Measurements from ENCODE around the gene NDE1. TPM values are rescaled to one million over a fixed set of nuclear protein-coding genes. Genes with fewer than 3 reads are reported as not detected.

NDE1 gene
- total and polyA plus RNA-seq, 12 donors, result 3.1 to 21.6 (median 14.7) TPM

- Histone ChIP-seq H3K36me3 (replicated peaks in 1 of 2) (peaks cover 0 to 86% of the 10 kb centered on the region in 2 donors), H3K27me3 (no peaks in the 10 kb centered on the region), H3K4me3 (no peak overlapping the region), H3K27ac (no peak overlapping the region), H3K4me1 (replicated peaks in 1 of 2) (peaks cover 0 to 4% of the 10 kb centered on the region in 2 donors), H3K9me3 (replicated peaks in 1 of 3) (no peaks in the 10 kb centered on the region)
- intact Hi-C loops (cut with DNase I), result no loop called here
- WGBS, 4 donors, result 85 to 93% (median 89%) methylated on average over 8 of the region's 8 CpGs
- DNase-seq, result no peak
- TF ChIP-seq POLR2A (IDR thresholded peaks at IDR 0.05) (no peak), CTCF (IDR thresholded peaks at IDR 0.05) (no peak)
Observed at GRCh38 chr16:15621889-15622288, 28.2 kb upstream of the NDE1 start.

GRCh38 chr16:15631730-15632409 is 18.2 kb upstream of the NDE1 start:
- intact Hi-C loops (cut with DNase I), result no loop called here
- Histone ChIP-seq H3K4me3 (no peak overlapping the region), H3K27me3 (no peaks in the 10 kb centered on the region), H3K36me3 (replicated peaks in 1 of 2) (peaks cover 0 to 73% of the 10 kb centered on the region in 2 donors), H3K4me1 (replicated peaks in 1 of 2) (no peaks in the 10 kb centered on the region), H3K27ac (no peak overlapping the region), H3K9me3 (replicated peaks in 1 of 3) (no peaks in the 10 kb centered on the region)
- WGBS, 4 donors, result 99 to 100% (median 100%) methylated on average over 2 of the region's 2 CpGs
- no peak for TF ChIP-seq CTCF (IDR thresholded peaks at IDR 0.05)
- no peak for TF ChIP-seq POLR2A (IDR thresholded peaks at IDR 0.05)
- DNase-seq, result no peak

- intact Hi-C loops (cut with DNase I), result no loop called here
- Histone ChIP-seq H3K4me1 (replicated peaks in 1 of 2) (peaks cover 0 to 2% of the 10 kb centered on the region in 2 donors), H3K4me3 (no peak overlapping the region), H3K36me3 (replicated peaks in 1 of 2) (peaks cover 0 to 82% of the 10 kb centered on the region in 2 donors), H3K9me3 (replicated peaks in 1 of 3) (no peaks in the 10 kb centered on the region), H3K27ac (no peak overlapping the region), H3K27me3 (no peaks in the 10 kb centered on the region)
- TF ChIP-seq CTCF (IDR thresholded peaks at IDR 0.05), result no peak
- WGBS, 4 donors, result 94 to 97% (median 95%) methylated on average over 9 of the region's 9 CpGs
- DNase-seq, result no peak
Observed at GRCh38 chr16:15635926-15636325, 14.1 kb upstream of the NDE1 start.

- Histone ChIP-seq H3K27ac (no peak overlapping the region), H3K27me3 (no peaks in the 10 kb centered on the region), H3K4me3 (no peak overlapping the region), H3K4me1 (replicated peaks in 1 of 2) (peaks cover 1 to 7% of the 10 kb centered on the region in 2 donors), H3K36me3 (replicated peaks in 1 of 2) (peaks cover 0 to 77% of the 10 kb centered on the region in 2 donors), H3K9me3 (replicated peaks in 1 of 3) (no peaks in the 10 kb centered on the region)
- DNase-seq, result no peak
- intact Hi-C loops (cut with DNase I), result no loop called here
- TF ChIP-seq CTCF (IDR thresholded peaks at IDR 0.05) (no peak), POLR2A (IDR thresholded peaks at IDR 0.05) (no peak)
Observed at GRCh38 chr16:15636392-15636873, 13.6 kb upstream of the NDE1 start.
